ENCODE measurements around the gene EZR.
"Not testable (repeated sequence)": the region's sequence is repeated elsewhere in the genome, so short reads cannot be mapped to it uniquely, and the experiment has no call there.

Gene EZR

GRCh38 chr6:158797331-158798310 lies 21.5 kb downstream of the EZR start:
- no peak for DNase-seq (ENCODE audit: low spot score)

- DNase-seq (ENCODE audit: low spot score): no peak
These were observed 22.8 kb downstream of the EZR start for GRCh38 chr6:158796353-158796752.

- DNase-seq (ENCODE audit: low spot score): no peak
These were observed 23.7 kb downstream of the EZR start for GRCh38 chr6:158795516-158795915.

- DNase-seq (ENCODE audit: low spot score): peak; percentile 64
These were observed 25.7 kb downstream of the EZR start for GRCh38 chr6:158793432-158793831.

- DNase-seq (ENCODE audit: low spot score): not testable (repeated sequence)
These were observed 26.7 kb downstream of the EZR start for GRCh38 chr6:158792505-158792904.

GRCh38 chr6:158791274-158791855 lies 27.8 kb downstream of the EZR start:
- no peak for DNase-seq (ENCODE audit: low spot score)

- DNase-seq (ENCODE audit: low spot score): no peak
These were observed 29.9 kb downstream of the EZR start for GRCh38 chr6:158789115-158789917.

- DNase-seq (ENCODE audit: low spot score): no peak
These were observed 31.8 kb downstream of the EZR start for GRCh38 chr6:158787395-158787794.

GRCh38 chr6:158786645-158787304 lies 32.4 kb downstream of the EZR start:
- no peak for DNase-seq (ENCODE audit: low spot score)

GRCh38 chr6:158785036-158785435 lies 34.1 kb downstream of the EZR start:
- no peak for DNase-seq (ENCODE audit: low spot score)

- DNase-seq (ENCODE audit: low spot score): no peak
These were observed 34.7 kb downstream of the EZR start for GRCh38 chr6:158784505-158784904.

GRCh38 chr6:158783851-158784250 lies 35.3 kb downstream of the EZR start:
- no peak for DNase-seq (ENCODE audit: low spot score)

- DNase-seq (ENCODE audit: low spot score): no peak
These were observed 36.1 kb downstream of the EZR start for GRCh38 chr6:158783167-158783450.

GRCh38 chr6:158782432-158783166 lies 36.6 kb downstream of the EZR start:
- no peak for DNase-seq (ENCODE audit: low spot score)

GRCh38 chr6:158781692-158782373 lies 37.3 kb downstream of the EZR start:
- no peak for DNase-seq (ENCODE audit: low spot score)

GRCh38 chr6:158780988-158781691 lies 38.0 kb downstream of the EZR start:
- DNase-seq (ENCODE audit: low spot score): no peak

GRCh38 chr6:158780246-158780884 lies 38.8 kb downstream of the EZR start:
- no peak for DNase-seq (ENCODE audit: low spot score)

GRCh38 chr6:158778005-158778527 lies 41.1 kb downstream of the EZR start:
- DNase-seq (ENCODE audit: low spot score): no peak

- no peak for DNase-seq (ENCODE audit: low spot score)
These were observed 41.7 kb downstream of the EZR start for GRCh38 chr6:158777510-158777909.

- DNase-seq (ENCODE audit: low spot score): no peak
These were observed 42.4 kb downstream of the EZR start for GRCh38 chr6:158776737-158777136.
